ENCODE data around the gene SLC12A7. TPM values are rescaled to one million over a fixed set of nuclear protein-coding genes. Genes with fewer than 3 reads are reported as not detected.

The SLC12A7 gene
- total RNA-seq, 1 donor from 2014 or later, result 24.5 TPM

- no peaks in the 10 kb centered on the region for H3K4me1 Mint-ChIP-seq (ENCODE audit: unreplicated experiment)
- H3K9me3 Mint-ChIP-seq (ENCODE audit: unreplicated experiment), result no peaks in the 10 kb centered on the region
- peaks cover 5% of the 10 kb centered on the region for H3K27me3 Mint-ChIP-seq (ENCODE audit: unreplicated experiment)
- no peak for TF ChIP-seq CTCF (IDR thresholded peaks at IDR 0.05; ENCODE audit: unreplicated experiment)
- H3K36me3 Mint-ChIP-seq (ENCODE audit: low read depth, unreplicated experiment), result peaks cover 6% of the 10 kb centered on the region
- H3K27ac Mint-ChIP-seq (ENCODE audit: unreplicated experiment), result no peak overlapping the region
- H3K4me3 Mint-ChIP-seq (ENCODE audit: unreplicated experiment), result no peak overlapping the region
- DNase-seq (ENCODE audit: low spot score), result no peak
These were observed 54.3 kb downstream of the SLC12A7 start for GRCh38 chr5:1057485-1058082.

- H3K4me3 Mint-ChIP-seq (ENCODE audit: unreplicated experiment), result no peak overlapping the region
- H3K9me3 Mint-ChIP-seq (ENCODE audit: unreplicated experiment), result no peaks in the 10 kb centered on the region
- peaks cover 6% of the 10 kb centered on the region for H3K36me3 Mint-ChIP-seq (ENCODE audit: low read depth, unreplicated experiment)
- no peak for DNase-seq (ENCODE audit: low spot score)
- H3K27me3 Mint-ChIP-seq (ENCODE audit: unreplicated experiment), result peaks cover 5% of the 10 kb centered on the region
- no peak overlapping the region for H3K27ac Mint-ChIP-seq (ENCODE audit: unreplicated experiment)
- no peaks in the 10 kb centered on the region for H3K4me1 Mint-ChIP-seq (ENCODE audit: unreplicated experiment)
- TF ChIP-seq CTCF (IDR thresholded peaks at IDR 0.05; ENCODE audit: unreplicated experiment), result no peak
These were observed 55.0 kb downstream of the SLC12A7 start for GRCh38 chr5:1056611-1057484.

GRCh38 chr5:1055896-1056610 is 55.8 kb downstream of the SLC12A7 start:
- Mint-ChIP-seq H3K27ac (ENCODE audit: unreplicated experiment) (no peak overlapping the region), H3K9me3 (ENCODE audit: unreplicated experiment) (no peaks in the 10 kb centered on the region), H3K4me3 (ENCODE audit: unreplicated experiment) (no peak overlapping the region), H3K27me3 (ENCODE audit: unreplicated experiment) (peaks cover 3% of the 10 kb centered on the region), H3K36me3 (ENCODE audit: low read depth, unreplicated experiment) (peaks cover 6% of the 10 kb centered on the region), H3K4me1 (ENCODE audit: unreplicated experiment) (no peaks in the 10 kb centered on the region)
- DNase-seq (ENCODE audit: low spot score), result no peak
- TF ChIP-seq CTCF (IDR thresholded peaks at IDR 0.05; ENCODE audit: unreplicated experiment), result no peak

- no peak for TF ChIP-seq CTCF (IDR thresholded peaks at IDR 0.05; ENCODE audit: unreplicated experiment)
- Mint-ChIP-seq H3K36me3 (ENCODE audit: low read depth, unreplicated experiment) (peaks cover 6% of the 10 kb centered on the region), H3K4me1 (ENCODE audit: unreplicated experiment) (no peaks in the 10 kb centered on the region), H3K27ac (ENCODE audit: unreplicated experiment) (no peak overlapping the region), H3K4me3 (ENCODE audit: unreplicated experiment) (peak overlapping the region; percentile 11), H3K9me3 (ENCODE audit: unreplicated experiment) (no peaks in the 10 kb centered on the region), H3K27me3 (ENCODE audit: unreplicated experiment) (peaks cover 1% of the 10 kb centered on the region)
- DNase-seq (ENCODE audit: low spot score), result no peak
These were observed 56.8 kb downstream of the SLC12A7 start for GRCh38 chr5:1054799-1055775.
